Astrocyte (in vitro differentiated cells and primary cell): ENCODE measurements around the gene THBS1. TPM values are rescaled to one million over a fixed set of nuclear protein-coding genes. Genes with fewer than 3 reads are reported as not detected.

ENCODE experiments used
- DNase-seq: peaks from one replicate; pipeline ENCODE4 v3.0.0-alpha.2; 2010; ENCODE audit warnings: low read depth
- FAIRE-seq: peaks from 2 replicates; lab custom pipeline; 2011; peaks lifted over from hg19 to GRCh38; lab: Jason Lieb, UNC
- H2AFZ ChIP-seq: 2 replicates; pipeline ENCODE4 v1.6.0; 2012; ENCODE audit warnings: low read depth, low read length, inconsistent platforms
- H3K27ac ChIP-seq: 2 replicates; pipeline ENCODE4 v1.5.1; 2011; ENCODE audit warnings: low read depth, low read length, inconsistent platforms
- H3K27me3 ChIP-seq: 2 replicates; pipeline ENCODE4 v1.6.0; 2011; ENCODE audit warnings: low read length, inconsistent platforms; ENCODE audit not compliant: insufficient read depth
- H3K36me3 ChIP-seq: 2 replicates; pipeline ENCODE4 v1.5.1; 2011; ENCODE audit warnings: low read length, inconsistent platforms; ENCODE audit not compliant: insufficient read depth
- H3K4me1 ChIP-seq: 2 replicates; pipeline ENCODE4 v1.5.1; 2011; ENCODE audit warnings: low read length, inconsistent platforms; ENCODE audit not compliant: insufficient read depth
- H3K4me2 ChIP-seq: 2 replicates; pipeline ENCODE4 v1.6.0; 2012; ENCODE audit warnings: low read length, inconsistent platforms
- H3K4me3 ChIP-seq: 2 replicates; pipeline ENCODE4 v1.5.1; 2011; ENCODE audit warnings: low read depth, mild to moderate bottlenecking, low read length, inconsistent platforms; ENCODE audit not compliant: insufficient read depth
- H3K79me2 ChIP-seq: 2 replicates; pipeline ENCODE4 v1.6.0; 2012; ENCODE audit warnings: mild to moderate bottlenecking, low read length, inconsistent platforms; ENCODE audit not compliant: insufficient read depth
- H3K9ac ChIP-seq: 2 replicates; pipeline ENCODE4 v1.6.0; 2012; ENCODE audit warnings: mild to moderate bottlenecking, low read length, inconsistent platforms
- H3K9me3 ChIP-seq: 2 replicates; pipeline ENCODE4 v1.5.1; 2012; ENCODE audit warnings: low read depth, mild to moderate bottlenecking, low read length, inconsistent platforms; ENCODE audit not compliant: insufficient read depth
- H4K20me1 ChIP-seq: 2 replicates; pipeline ENCODE4 v1.6.0; 2012; ENCODE audit warnings: low read length, inconsistent platforms; ENCODE audit not compliant: insufficient read depth
- H3K27ac Mint-ChIP-seq: one replicate; pipeline ENCODE4 v1.8.0; 2021; ENCODE audit warnings: mild to moderate bottlenecking, mixed read lengths; ENCODE audit not compliant: unreplicated experiment
- H3K27me3 Mint-ChIP-seq: one replicate; pipeline ENCODE4 v1.8.0; 2021; ENCODE audit warnings: low read depth, mixed read lengths; ENCODE audit not compliant: unreplicated experiment
- H3K36me3 Mint-ChIP-seq: one replicate; pipeline ENCODE4 v1.8.0; 2021; ENCODE audit warnings: low read depth, mixed read lengths; ENCODE audit not compliant: unreplicated experiment
- H3K4me1 Mint-ChIP-seq: one replicate; pipeline ENCODE4 v1.8.0; 2021; ENCODE audit warnings: low read depth, mixed read lengths; ENCODE audit not compliant: unreplicated experiment
- H3K4me3 Mint-ChIP-seq: one replicate; pipeline ENCODE4 v1.8.0; 2021; ENCODE audit warnings: mild to moderate bottlenecking, moderate library complexity, mixed read lengths; ENCODE audit not compliant: unreplicated experiment
- H3K9me3 Mint-ChIP-seq: one replicate; pipeline ENCODE4 v1.8.0; 2021; ENCODE audit warnings: mild to moderate bottlenecking, mixed read lengths; ENCODE audit not compliant: unreplicated experiment
- EZH2 ChIP-seq: IDR thresholded peaks from 2 replicates; pipeline ENCODE4 v1.6.1; 2012; ENCODE audit warnings: mild to moderate bottlenecking, low read length, inconsistent platforms; ENCODE audit not compliant: insufficient read depth
- total RNA-seq: library from RNA; stranded (reverse); gene quantifications from 2 replicates; pipeline ENCODE4 v1.2.1, GENCODE V29; 2021
- TF ChIP-seq, protein P1 (sequence below): IDR thresholded peaks from 2 replicates; pipeline ENCODE4 v1.5.1; 2011; ENCODE audit warnings: low read depth, mild to moderate bottlenecking, inconsistent platforms, low read length, moderate library complexity; ENCODE audit not compliant: insufficient read depth

Gene THBS1
- total RNA-seq, 1 donor from 2014 or later, result 720 TPM

DNA sequence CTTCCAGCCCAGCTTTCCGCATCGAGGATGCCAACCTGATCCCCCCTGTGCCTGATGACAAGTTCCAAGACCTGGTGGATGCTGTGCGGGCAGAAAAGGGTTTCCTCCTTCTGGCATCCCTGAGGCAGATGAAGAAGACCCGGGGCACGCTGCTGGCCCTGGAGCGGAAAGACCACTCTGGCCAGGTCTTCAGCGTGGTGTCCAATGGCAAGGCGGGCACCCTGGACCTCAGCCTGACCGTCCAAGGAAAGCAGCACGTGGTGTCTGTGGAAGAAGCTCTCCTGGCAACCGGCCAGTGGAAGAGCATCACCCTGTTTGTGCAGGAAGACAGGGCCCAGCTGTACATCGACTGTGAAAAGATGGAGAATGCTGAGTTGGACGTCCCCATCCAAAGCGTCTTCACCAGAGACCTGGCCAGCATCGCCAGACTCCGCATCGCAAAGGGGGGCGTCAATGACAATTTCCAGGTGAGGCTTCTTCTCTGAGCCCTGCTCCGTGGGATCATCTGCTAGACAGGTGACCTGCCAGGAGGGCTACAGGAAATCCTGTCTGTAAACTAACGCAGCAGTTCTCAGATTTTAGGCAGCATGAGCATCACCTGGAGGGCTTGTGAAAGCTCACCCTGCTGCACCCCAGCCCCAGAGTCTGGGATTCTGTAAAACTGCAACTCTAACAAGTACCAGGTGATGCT, 1.6 kb downstream of the THBS1 start:
- H3K27ac Mint-ChIP-seq, result peak overlapping the region; percentile 35
- H3K4me2 ChIP-seq, result peak overlapping the region; percentile 94
- peak overlapping the region; percentile 97 for H3K27ac ChIP-seq
- H3K79me2 ChIP-seq, result peaks cover 47% of the 10 kb centered on the region
- H2AFZ ChIP-seq, result no peak overlapping the region
- no peaks in the 10 kb centered on the region for H3K27me3 Mint-ChIP-seq
- TF ChIP-seq, protein P1, sequence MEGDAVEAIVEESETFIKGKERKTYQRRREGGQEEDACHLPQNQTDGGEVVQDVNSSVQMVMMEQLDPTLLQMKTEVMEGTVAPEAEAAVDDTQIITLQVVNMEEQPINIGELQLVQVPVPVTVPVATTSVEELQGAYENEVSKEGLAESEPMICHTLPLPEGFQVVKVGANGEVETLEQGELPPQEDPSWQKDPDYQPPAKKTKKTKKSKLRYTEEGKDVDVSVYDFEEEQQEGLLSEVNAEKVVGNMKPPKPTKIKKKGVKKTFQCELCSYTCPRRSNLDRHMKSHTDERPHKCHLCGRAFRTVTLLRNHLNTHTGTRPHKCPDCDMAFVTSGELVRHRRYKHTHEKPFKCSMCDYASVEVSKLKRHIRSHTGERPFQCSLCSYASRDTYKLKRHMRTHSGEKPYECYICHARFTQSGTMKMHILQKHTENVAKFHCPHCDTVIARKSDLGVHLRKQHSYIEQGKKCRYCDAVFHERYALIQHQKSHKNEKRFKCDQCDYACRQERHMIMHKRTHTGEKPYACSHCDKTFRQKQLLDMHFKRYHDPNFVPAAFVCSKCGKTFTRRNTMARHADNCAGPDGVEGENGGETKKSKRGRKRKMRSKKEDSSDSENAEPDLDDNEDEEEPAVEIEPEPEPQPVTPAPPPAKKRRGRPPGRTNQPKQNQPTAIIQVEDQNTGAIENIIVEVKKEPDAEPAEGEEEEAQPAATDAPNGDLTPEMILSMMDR, result no peak
- no peak for TF ChIP-seq EZH2
- peaks cover 60% of the 10 kb centered on the region for H3K4me1 ChIP-seq
- H3K27me3 ChIP-seq, result no peaks in the 10 kb centered on the region
- no peaks in the 10 kb centered on the region for H3K9me3 ChIP-seq
- H3K4me3 Mint-ChIP-seq, result peak overlapping the region; percentile 98
- H3K36me3 ChIP-seq, result peaks cover 51% of the 10 kb centered on the region
- peak overlapping the region; percentile 96 for H3K9ac ChIP-seq
- H3K4me1 Mint-ChIP-seq, result peaks cover 55% of the 10 kb centered on the region
- peaks cover 64% of the 10 kb centered on the region for H4K20me1 ChIP-seq
- FAIRE-seq, result no peak
- H3K4me3 ChIP-seq, result peak overlapping the region; percentile 94
- peaks cover 15% of the 10 kb centered on the region for H3K36me3 Mint-ChIP-seq
- DNase-seq, result no peak
- peaks cover 2% of the 10 kb centered on the region for H3K9me3 Mint-ChIP-seq

DNA sequence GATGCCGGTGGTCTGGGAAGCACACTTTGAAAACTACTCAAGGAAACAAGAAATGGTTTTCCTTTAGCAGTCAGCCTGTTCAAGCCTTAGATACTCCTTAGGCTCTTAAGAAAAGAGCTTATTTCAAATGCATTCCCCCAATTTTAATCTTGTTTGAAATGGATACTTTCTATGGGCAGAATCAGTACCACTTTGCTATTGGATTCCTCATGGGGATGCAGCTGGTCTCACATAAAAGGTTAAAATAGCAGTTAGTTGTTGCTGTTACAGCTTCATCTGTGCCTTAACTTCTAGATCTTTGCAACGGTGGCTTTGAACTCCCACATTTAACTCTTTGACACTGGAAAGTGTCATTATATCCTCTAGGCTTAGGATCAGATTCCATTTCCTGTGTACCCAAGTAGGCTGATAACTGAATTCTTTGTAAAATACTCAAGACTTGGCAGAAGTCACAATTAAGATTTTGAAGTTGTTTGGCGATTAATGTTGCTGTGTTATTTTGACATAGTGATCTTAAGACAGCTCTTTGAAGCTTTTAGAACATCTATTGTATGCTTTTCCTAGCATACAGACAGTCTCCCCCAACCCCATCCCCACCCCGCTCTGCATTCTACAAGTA, 2.2 kb downstream of the THBS1 start:
- H3K9me3 ChIP-seq, result no peaks in the 10 kb centered on the region
- H3K27ac ChIP-seq, result peak overlapping the region; percentile 97
- TF ChIP-seq, protein P1, result no peak
- TF ChIP-seq EZH2, result no peak
- DNase-seq, result no peak
- peak; percentile 49 for FAIRE-seq
- no peak overlapping the region for H2AFZ ChIP-seq
- Mint-ChIP-seq H3K27me3 (no peaks in the 10 kb centered on the region), H3K36me3 (peaks cover 16% of the 10 kb centered on the region), H3K27ac (peak overlapping the region; percentile 49), H3K4me3 (peak overlapping the region; percentile 98), H3K9me3 (peaks cover 2% of the 10 kb centered on the region), H3K4me1 (peaks cover 55% of the 10 kb centered on the region)
- H3K4me1 ChIP-seq, result peaks cover 60% of the 10 kb centered on the region
- H3K36me3 ChIP-seq, result peaks cover 57% of the 10 kb centered on the region
- H4K20me1 ChIP-seq, result peaks cover 71% of the 10 kb centered on the region
- peak overlapping the region; percentile 96 for H3K9ac ChIP-seq
- H3K4me2 ChIP-seq, result peak overlapping the region; percentile 94
- peak overlapping the region; percentile 94 for H3K4me3 ChIP-seq
- peaks cover 47% of the 10 kb centered on the region for H3K79me2 ChIP-seq
- H3K27me3 ChIP-seq, result no peaks in the 10 kb centered on the region
